ENCODE data around the gene UBA1.

The UBA1 gene

GRCh38 chrX:47191806-47192401, 1.7 kb upstream of the UBA1 start:
- Histone ChIP-seq H3K4me1 (ENCODE audit: low read length) (peaks cover 14% of the 10 kb centered on the region; the same call in 1 of the 2 replicates), H3F3A (ENCODE audit: insufficient read depth, low read length) (peaks cover 25% of the 10 kb centered on the region), H3K9me3 (replicated peaks; ENCODE audit: insufficient read depth, low read length) (no peaks in the 10 kb centered on the region), H3K27ac (ENCODE audit: low read length) (peak overlapping the region; percentile 61; the same call in 1 of the 2 replicates), H3K4me2 (ENCODE audit: low read depth, low read length) (peak overlapping the region; percentile 86), H2AFZ (ENCODE audit: low read length) (peak overlapping the region; percentile 49; the same call in 1 of the 2 replicates), H3K9ac (ENCODE audit: low read length) (peak overlapping the region; percentile 76; the same call in 1 of the 2 replicates), H3K79me2 (ENCODE audit: low read length) (peaks cover 41% of the 10 kb centered on the region), H4K20me1 (ENCODE audit: insufficient read depth, low read length) (no peaks in the 10 kb centered on the region), H3K27me3 (replicated peaks; ENCODE audit: insufficient read depth, low read length) (no peaks in the 10 kb centered on the region), H3K4me3 (ENCODE audit: low read length) (peak overlapping the region; percentile 75), H3K36me3 (replicated peaks; ENCODE audit: insufficient read depth, low read length) (no peaks in the 10 kb centered on the region), H3K9me2 (replicated peaks; ENCODE audit: insufficient read depth, low read length) (no peaks in the 10 kb centered on the region)
- TF ChIP-seq CTCF (IDR thresholded peaks at IDR 0.05; ENCODE audit: low read length): no peak
- no peak for TF ChIP-seq EZH2 (optimal IDR thresholded peaks at IDR 0.05; ENCODE audit: low read depth, low read length)
- no peak for TF ChIP-seq EZH2phosphoT487 (IDR thresholded peaks at IDR 0.05; ENCODE audit: low read length)
- DNase-seq: no peak

GRCh38 chrX:47194194-47194787, 662 bp downstream of the UBA1 start:
- H3K4me1 ChIP-seq (ENCODE audit: low read length): peaks cover 14% of the 10 kb centered on the region; the same call in 1 of the 2 replicates
- peak overlapping the region; percentile 86 for H3K4me3 ChIP-seq (ENCODE audit: low read length)
- peaks cover 61% of the 10 kb centered on the region for H3K79me2 ChIP-seq (ENCODE audit: low read length)
- H3K27ac ChIP-seq (ENCODE audit: low read length): peak overlapping the region; percentile 57; the same call in 1 of the 2 replicates
- H3K9me2 ChIP-seq (replicated peaks; ENCODE audit: insufficient read depth, low read length): no peaks in the 10 kb centered on the region
- H3K9ac ChIP-seq (ENCODE audit: low read length): peak overlapping the region; percentile 96
- H3K9me3 ChIP-seq (replicated peaks; ENCODE audit: insufficient read depth, low read length): no peaks in the 10 kb centered on the region
- H3K4me2 ChIP-seq (ENCODE audit: low read depth, low read length): peak overlapping the region; percentile 87
- no peaks in the 10 kb centered on the region for H4K20me1 ChIP-seq (ENCODE audit: insufficient read depth, low read length)
- H3K27me3 ChIP-seq (replicated peaks; ENCODE audit: insufficient read depth, low read length): no peaks in the 10 kb centered on the region
- peak overlapping the region; percentile 52 for H2AFZ ChIP-seq (ENCODE audit: low read length)
- no peak for DNase-seq
- H3K36me3 ChIP-seq (replicated peaks; ENCODE audit: insufficient read depth, low read length): no peaks in the 10 kb centered on the region
- no peak for TF ChIP-seq CTCF (IDR thresholded peaks at IDR 0.05; ENCODE audit: low read length)
- no peak for TF ChIP-seq EZH2 (optimal IDR thresholded peaks at IDR 0.05; ENCODE audit: low read depth, low read length)
- no peak for TF ChIP-seq EZH2phosphoT487 (IDR thresholded peaks at IDR 0.05; ENCODE audit: low read length)
- H3F3A ChIP-seq (ENCODE audit: insufficient read depth, low read length): peaks cover 20% of the 10 kb centered on the region; the same call in 1 of the 2 replicates

- Histone ChIP-seq H3K4me2 (ENCODE audit: low read depth, low read length) (peak overlapping the region; percentile 18; the same call in 1 of the 2 replicates), H3K27ac (ENCODE audit: low read length) (no peak overlapping the region), H3F3A (ENCODE audit: insufficient read depth, low read length) (peaks cover 20% of the 10 kb centered on the region; the same call in 1 of the 2 replicates), H3K9me2 (replicated peaks; ENCODE audit: insufficient read depth, low read length) (no peaks in the 10 kb centered on the region), H3K79me2 (ENCODE audit: low read length) (peaks cover 71% of the 10 kb centered on the region), H3K36me3 (replicated peaks; ENCODE audit: insufficient read depth, low read length) (no peaks in the 10 kb centered on the region), H3K27me3 (replicated peaks; ENCODE audit: insufficient read depth, low read length) (no peaks in the 10 kb centered on the region), H4K20me1 (ENCODE audit: insufficient read depth, low read length) (no peaks in the 10 kb centered on the region), H3K9ac (ENCODE audit: low read length) (no peak overlapping the region), H3K4me1 (ENCODE audit: low read length) (peaks cover 14% of the 10 kb centered on the region; the same call in 1 of the 2 replicates), H3K9me3 (replicated peaks; ENCODE audit: insufficient read depth, low read length) (no peaks in the 10 kb centered on the region), H2AFZ (ENCODE audit: low read length) (no peak overlapping the region), H3K4me3 (ENCODE audit: low read length) (no peak overlapping the region)
- TF ChIP-seq CTCF (IDR thresholded peaks at IDR 0.05; ENCODE audit: low read length): no peak
- no peak for TF ChIP-seq EZH2phosphoT487 (IDR thresholded peaks at IDR 0.05; ENCODE audit: low read length)
- no peak for TF ChIP-seq EZH2 (optimal IDR thresholded peaks at IDR 0.05; ENCODE audit: low read depth, low read length)
- no peak for DNase-seq
Observed at GRCh38 chrX:47196098-47196497, 2.5 kb downstream of the UBA1 start.

Measured in MM.1S (cell line).